GM12878 (cell line): ENCODE data around the gene CFAP61. TPM values are rescaled to one million over a fixed set of nuclear protein-coding genes. Genes with fewer than 3 reads are reported as not detected.

Source experiments
- CREM ChIP-seq: IDR thresholded peaks from 2 replicates; pipeline ENCODE4 v1.6.1; 2014; ENCODE audit warnings: antibody characterized with exemption, low read depth
- ESRRA ChIP-seq: IDR thresholded peaks from 2 replicates; pipeline ENCODE4 v1.6.1; 2012; ENCODE audit warnings: mild to moderate bottlenecking, low read length, improper control_type of control experiment
- EZH2 ChIP-seq: IDR thresholded peaks from 2 replicates; pipeline ENCODE4 v1.6.1; 2012; ENCODE audit warnings: low read depth, mild to moderate bottlenecking, control low read depth, inconsistent platforms, low read length, borderline replicate concordance; ENCODE audit not compliant: control insufficient read depth
- GATAD2B ChIP-seq: fragments of 450-650 bp; conservative IDR thresholded peaks from 2 replicates; pipeline ENCODE4 v1.6.1; 2017; ENCODE audit warnings: low read depth, mild to moderate bottlenecking, moderate library complexity
- IKZF1 ChIP-seq: fragments of 450-650 bp; conservative IDR thresholded peaks from 2 replicates; pipeline ENCODE4 v1.6.1; 2017; ENCODE audit warnings: antibody characterized with exemption, mild to moderate bottlenecking
- MXI1 ChIP-seq: fragments of 150-350 bp; IDR thresholded peaks from 2 replicates; pipeline ENCODE4 v1.6.1; 2011; ENCODE audit warnings: low read depth, mild to moderate bottlenecking, inconsistent platforms, low read length, improper control_type of control experiment
- PAX5 ChIP-seq: IDR thresholded peaks from 2 replicates; pipeline ENCODE4 v1.6.1; 2011; ENCODE audit warnings: low read depth, low read length, borderline replicate concordance
- RB1 ChIP-seq: fragments of 450-650 bp; formaldehyde crosslinking; IDR thresholded peaks from 2 replicates; pipeline ENCODE4 v1.6.1; 2017; ENCODE audit warnings: mild to moderate bottlenecking, borderline replicate concordance
- RELA ChIP-seq: fragments of 450-650 bp; IDR thresholded peaks from 2 replicates; pipeline ENCODE4 v1.8.0; 2014; ENCODE audit warnings: borderline replicate concordance; ENCODE audit not compliant: partially characterized antibody
- ZNF24 ChIP-seq: fragments of 450-650 bp; IDR thresholded peaks from 2 replicates; pipeline ENCODE4 v1.6.1; 2017; ENCODE audit warnings: antibody characterized with exemption, mild to moderate bottlenecking
- polyA plus RNA-seq, 11 experiments: library from polyadenylated mRNA; depleted of rRNA in 4 of 11; unstranded in 6 of 11; stranded (reverse) in 5 of 11; fragments of >200 nt; fragmentation: Nextera tagmentation in 4 of 11; fragmentation: Illumina TruSeq in 1 of 11; extraction: Ambion mirVana in 4 of 11; extraction: Trizol in 1 of 11; gene quantifications; 1 replicate in 1 of 11; 2 replicates in 10 of 11; pipeline versions ENCODE4 v1.2.1 to v1.2.3, GENCODE V29; 2011 to 2016; ENCODE audit warnings: inconsistent platforms in 2 of 11, missing spikeins in 2 of 11, low read depth in 1 of 11
- total RNA-seq, 4 experiments: library from RNA; depleted of rRNA in 3 of 4; stranded (reverse); fragments of >200 nt in 3 of 4; fragmentation: Illumina TruSeq in 1 of 4; extraction: Trizol in 1 of 4; gene quantifications; 2 replicates each; pipeline versions ENCODE4 v1.2.1 to v1.2.3, GENCODE V29; 2013 to 2021
- TF ChIP-seq, protein P1 (sequence below): fragments of 450-650 bp; IDR thresholded peaks from 2 replicates; pipeline ENCODE4 v1.6.1; 2017; ENCODE audit warnings: mild to moderate bottlenecking, moderate library complexity
- TF ChIP-seq, protein P2 (sequence below): IDR thresholded peaks from 2 replicates; pipeline ENCODE4 v1.6.1; 2012; ENCODE audit warnings: low read depth, low read length, improper control_type of control experiment
- TF ChIP-seq, protein P3 (sequence below): fragments of 450-650 bp; IDR thresholded peaks from 2 replicates; pipeline ENCODE4 v1.6.1; 2018; ENCODE audit warnings: mild to moderate bottlenecking, low read depth, moderate library complexity; ENCODE audit not compliant: partially characterized antibody
- TF ChIP-seq, protein P4 (sequence below): fragments of 450-650 bp; conservative IDR thresholded peaks from 2 replicates; pipeline ENCODE4 v1.6.1; 2017; ENCODE audit warnings: mild to moderate bottlenecking, moderate library complexity
- TF ChIP-seq, protein P5 (sequence below): IDR thresholded peaks from 2 replicates; pipeline ENCODE4 v1.6.1; 2011; ENCODE audit warnings: low read depth, mild to moderate bottlenecking, low read length, moderate library complexity, borderline replicate concordance; ENCODE audit errors: extremely low read depth
- TF ChIP-seq, protein P6 (sequence below), 3 experiments: IDR thresholded peaks in 2 of 3; conservative IDR thresholded peaks in 1 of 3; 2 replicates each; pipeline ENCODE4 v1.5.1; 2011; ENCODE audit warnings: low read depth in 3 of 3, low read length in 3 of 3, mild to moderate bottlenecking in 3 of 3, control low read depth in 2 of 3, moderate library complexity in 2 of 3, inconsistent platforms in 1 of 3, mixed read lengths in 1 of 3; ENCODE audit not compliant: control insufficient read depth in 2 of 3, insufficient read depth in 1 of 3; ENCODE audit errors: extremely low read depth in 1 of 3

CFAP61 gene
- total and polyA plus RNA-seq, 10 of the 15 experiments (the other 5 are each of a cell fraction or from before 2014, with no cell fraction given) = 0.11 to 0.41 (median 0.24) TPM; not detected in 7

DNA sequence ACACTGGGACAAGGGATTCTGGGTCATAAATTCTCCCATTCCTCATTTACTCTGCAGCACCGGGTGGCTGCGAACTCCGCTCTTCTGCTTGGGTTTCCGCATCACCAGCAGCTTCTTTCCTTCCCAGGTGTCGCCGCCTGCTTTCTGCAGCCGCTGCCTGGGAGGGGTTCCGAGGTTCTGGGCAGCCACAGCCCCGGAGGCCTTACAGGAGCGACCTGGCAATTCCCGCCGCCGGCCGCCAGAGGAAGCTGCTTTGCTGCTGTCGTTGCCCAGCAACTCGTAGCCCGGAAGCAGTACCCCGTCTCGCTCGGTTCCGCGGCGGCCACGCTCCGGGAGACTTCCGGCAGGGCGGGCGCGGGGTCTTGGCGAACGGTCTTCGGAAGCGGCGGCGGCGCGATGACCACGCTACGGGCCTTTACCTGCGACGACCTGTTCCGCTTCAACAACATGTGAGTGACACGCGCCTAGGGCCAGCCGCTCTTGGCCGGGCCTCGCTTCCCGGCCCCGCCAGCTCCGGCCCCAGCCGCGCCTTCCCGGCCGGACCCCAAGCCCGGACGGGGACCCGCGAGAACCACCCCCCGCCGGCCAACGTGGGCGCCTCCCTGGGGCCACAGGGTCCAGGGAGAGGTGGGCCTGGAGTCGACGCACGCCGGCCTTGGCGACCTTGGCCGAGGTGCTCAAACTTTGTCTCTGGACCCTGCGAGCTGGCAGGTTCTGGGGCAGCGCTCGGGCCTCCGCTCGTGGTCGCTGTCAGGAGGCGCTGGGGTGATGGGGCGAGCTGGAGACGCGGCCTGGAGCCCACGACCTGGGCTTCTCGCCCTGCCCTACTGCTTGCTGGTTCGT is 35.1 kb upstream of the CFAP61 start, which contains the start of gene NAA20 (continued):
- TF ChIP-seq, protein P1, sequence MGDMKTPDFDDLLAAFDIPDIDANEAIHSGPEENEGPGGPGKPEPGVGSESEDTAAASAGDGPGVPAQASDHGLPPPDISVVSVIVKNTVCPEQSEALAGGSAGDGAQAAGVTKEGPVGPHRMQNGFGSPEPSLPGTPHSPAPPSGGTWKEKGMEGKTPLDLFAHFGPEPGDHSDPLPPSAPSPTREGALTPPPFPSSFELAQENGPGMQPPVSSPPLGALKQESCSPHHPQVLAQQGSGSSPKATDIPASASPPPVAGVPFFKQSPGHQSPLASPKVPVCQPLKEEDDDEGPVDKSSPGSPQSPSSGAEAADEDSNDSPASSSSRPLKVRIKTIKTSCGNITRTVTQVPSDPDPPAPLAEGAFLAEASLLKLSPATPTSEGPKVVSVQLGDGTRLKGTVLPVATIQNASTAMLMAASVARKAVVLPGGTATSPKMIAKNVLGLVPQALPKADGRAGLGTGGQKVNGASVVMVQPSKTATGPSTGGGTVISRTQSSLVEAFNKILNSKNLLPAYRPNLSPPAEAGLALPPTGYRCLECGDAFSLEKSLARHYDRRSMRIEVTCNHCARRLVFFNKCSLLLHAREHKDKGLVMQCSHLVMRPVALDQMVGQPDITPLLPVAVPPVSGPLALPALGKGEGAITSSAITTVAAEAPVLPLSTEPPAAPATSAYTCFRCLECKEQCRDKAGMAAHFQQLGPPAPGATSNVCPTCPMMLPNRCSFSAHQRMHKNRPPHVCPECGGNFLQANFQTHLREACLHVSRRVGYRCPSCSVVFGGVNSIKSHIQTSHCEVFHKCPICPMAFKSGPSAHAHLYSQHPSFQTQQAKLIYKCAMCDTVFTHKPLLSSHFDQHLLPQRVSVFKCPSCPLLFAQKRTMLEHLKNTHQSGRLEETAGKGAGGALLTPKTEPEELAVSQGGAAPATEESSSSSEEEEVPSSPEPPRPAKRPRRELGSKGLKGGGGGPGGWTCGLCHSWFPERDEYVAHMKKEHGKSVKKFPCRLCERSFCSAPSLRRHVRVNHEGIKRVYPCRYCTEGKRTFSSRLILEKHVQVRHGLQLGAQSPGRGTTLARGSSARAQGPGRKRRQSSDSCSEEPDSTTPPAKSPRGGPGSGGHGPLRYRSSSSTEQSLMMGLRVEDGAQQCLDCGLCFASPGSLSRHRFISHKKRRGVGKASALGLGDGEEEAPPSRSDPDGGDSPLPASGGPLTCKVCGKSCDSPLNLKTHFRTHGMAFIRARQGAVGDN = peak; percentile 82
- TF ChIP-seq IKZF1 = peak; percentile 88
- peak; percentile 50 for TF ChIP-seq RELA
- TF ChIP-seq, protein P2, sequence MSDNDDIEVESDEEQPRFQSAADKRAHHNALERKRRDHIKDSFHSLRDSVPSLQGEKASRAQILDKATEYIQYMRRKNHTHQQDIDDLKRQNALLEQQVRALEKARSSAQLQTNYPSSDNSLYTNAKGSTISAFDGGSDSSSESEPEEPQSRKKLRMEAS = peak; percentile 67
- TF ChIP-seq, protein P3, sequence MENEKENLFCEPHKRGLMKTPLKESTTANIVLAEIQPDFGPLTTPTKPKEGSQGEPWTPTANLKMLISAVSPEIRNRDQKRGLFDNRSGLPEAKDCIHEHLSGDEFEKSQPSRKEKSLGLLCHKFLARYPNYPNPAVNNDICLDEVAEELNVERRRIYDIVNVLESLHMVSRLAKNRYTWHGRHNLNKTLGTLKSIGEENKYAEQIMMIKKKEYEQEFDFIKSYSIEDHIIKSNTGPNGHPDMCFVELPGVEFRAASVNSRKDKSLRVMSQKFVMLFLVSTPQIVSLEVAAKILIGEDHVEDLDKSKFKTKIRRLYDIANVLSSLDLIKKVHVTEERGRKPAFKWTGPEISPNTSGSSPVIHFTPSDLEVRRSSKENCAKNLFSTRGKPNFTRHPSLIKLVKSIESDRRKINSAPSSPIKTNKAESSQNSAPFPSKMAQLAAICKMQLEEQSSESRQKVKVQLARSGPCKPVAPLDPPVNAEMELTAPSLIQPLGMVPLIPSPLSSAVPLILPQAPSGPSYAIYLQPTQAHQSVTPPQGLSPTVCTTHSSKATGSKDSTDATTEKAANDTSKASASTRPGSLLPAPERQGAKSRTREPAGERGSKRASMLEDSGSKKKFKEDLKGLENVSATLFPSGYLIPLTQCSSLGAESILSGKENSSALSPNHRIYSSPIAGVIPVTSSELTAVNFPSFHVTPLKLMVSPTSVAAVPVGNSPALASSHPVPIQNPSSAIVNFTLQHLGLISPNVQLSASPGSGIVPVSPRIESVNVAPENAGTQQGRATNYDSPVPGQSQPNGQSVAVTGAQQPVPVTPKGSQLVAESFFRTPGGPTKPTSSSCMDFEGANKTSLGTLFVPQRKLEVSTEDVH = peak; percentile 36
- peak; percentile 90 for TF ChIP-seq MXI1
- TF ChIP-seq EZH2 = no peak
- no peak for TF ChIP-seq ESRRA
- TF ChIP-seq, protein P4, sequence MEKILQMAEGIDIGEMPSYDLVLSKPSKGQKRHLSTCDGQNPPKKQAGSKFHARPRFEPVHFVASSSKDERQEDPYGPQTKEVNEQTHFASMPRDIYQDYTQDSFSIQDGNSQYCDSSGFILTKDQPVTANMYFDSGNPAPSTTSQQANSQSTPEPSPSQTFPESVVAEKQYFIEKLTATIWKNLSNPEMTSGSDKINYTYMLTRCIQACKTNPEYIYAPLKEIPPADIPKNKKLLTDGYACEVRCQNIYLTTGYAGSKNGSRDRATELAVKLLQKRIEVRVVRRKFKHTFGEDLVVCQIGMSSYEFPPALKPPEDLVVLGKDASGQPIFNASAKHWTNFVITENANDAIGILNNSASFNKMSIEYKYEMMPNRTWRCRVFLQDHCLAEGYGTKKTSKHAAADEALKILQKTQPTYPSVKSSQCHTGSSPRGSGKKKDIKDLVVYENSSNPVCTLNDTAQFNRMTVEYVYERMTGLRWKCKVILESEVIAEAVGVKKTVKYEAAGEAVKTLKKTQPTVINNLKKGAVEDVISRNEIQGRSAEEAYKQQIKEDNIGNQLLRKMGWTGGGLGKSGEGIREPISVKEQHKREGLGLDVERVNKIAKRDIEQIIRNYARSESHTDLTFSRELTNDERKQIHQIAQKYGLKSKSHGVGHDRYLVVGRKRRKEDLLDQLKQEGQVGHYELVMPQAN = peak; percentile 74
- peak; percentile 86; the same call in 1 of the 2 replicates for TF ChIP-seq PAX5
- TF ChIP-seq, protein P5, sequence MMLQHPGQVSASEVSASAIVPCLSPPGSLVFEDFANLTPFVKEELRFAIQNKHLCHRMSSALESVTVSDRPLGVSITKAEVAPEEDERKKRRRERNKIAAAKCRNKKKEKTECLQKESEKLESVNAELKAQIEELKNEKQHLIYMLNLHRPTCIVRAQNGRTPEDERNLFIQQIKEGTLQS = no peak
- TF ChIP-seq, protein P6, sequence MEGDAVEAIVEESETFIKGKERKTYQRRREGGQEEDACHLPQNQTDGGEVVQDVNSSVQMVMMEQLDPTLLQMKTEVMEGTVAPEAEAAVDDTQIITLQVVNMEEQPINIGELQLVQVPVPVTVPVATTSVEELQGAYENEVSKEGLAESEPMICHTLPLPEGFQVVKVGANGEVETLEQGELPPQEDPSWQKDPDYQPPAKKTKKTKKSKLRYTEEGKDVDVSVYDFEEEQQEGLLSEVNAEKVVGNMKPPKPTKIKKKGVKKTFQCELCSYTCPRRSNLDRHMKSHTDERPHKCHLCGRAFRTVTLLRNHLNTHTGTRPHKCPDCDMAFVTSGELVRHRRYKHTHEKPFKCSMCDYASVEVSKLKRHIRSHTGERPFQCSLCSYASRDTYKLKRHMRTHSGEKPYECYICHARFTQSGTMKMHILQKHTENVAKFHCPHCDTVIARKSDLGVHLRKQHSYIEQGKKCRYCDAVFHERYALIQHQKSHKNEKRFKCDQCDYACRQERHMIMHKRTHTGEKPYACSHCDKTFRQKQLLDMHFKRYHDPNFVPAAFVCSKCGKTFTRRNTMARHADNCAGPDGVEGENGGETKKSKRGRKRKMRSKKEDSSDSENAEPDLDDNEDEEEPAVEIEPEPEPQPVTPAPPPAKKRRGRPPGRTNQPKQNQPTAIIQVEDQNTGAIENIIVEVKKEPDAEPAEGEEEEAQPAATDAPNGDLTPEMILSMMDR (IDR thresholded peaks at IDR 0.05 in 2 of 3, conservative IDR thresholded peaks at IDR 0.05 in 1 of 3; ENCODE audit: control insufficient read depth in 2 of 3, extremely low read depth in 1 of 3, insufficient read depth in 1 of 3, low read depth in 3 of 3, low read length in 3 of 3) = peak; percentile 72 to 91 (median 85)
- peak; percentile 88; the same call in 1 of the 2 replicates for TF ChIP-seq RB1
- peak; percentile 89 for TF ChIP-seq GATAD2B
- TF ChIP-seq CREM = peak; percentile 40; the same call in 1 of the 2 replicates
- TF ChIP-seq ZNF24 = no peak
